ENCODE results near the gene ZBTB7C. TPM values are rescaled to one million over a fixed set of nuclear protein-coding genes. Genes with fewer than 3 reads are reported as not detected.

Gene ZBTB7C
- total RNA-seq, 1 experiment from 2014 or later, result 0.33 TPM

DNA sequence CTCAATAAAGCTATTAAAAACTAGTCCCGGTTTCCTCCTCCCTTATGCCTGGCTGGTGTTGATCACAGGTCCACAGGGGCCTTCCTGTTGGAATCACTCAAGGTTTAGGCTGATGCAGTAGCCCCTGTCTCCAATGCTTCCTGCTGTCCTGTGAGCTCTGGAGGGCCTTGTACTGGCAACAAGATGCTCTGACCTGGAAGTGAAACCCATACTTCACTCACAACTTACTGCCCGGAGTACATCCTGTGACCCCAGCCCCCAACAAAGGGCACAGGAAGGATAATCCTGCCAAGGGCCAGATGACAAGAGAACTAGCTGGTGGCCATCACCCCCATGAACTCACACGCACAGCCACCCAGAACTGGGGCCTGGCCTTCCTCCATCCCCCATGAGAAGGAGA, 50.3 kb downstream of the ZBTB7C start:
- Histone ChIP-seq H3K23me2 (ENCODE audit: insufficient read length, low read depth, low read length, poor library complexity, severe bottlenecking) (no peaks in the 10 kb centered on the region), H4K20me1 (ENCODE audit: control insufficient read depth, insufficient read depth, insufficient read length) (no peaks in the 10 kb centered on the region), H3K9ac (ENCODE audit: extremely low read depth, insufficient read length, low read length) (no peak overlapping the region), H3K4ac (ENCODE audit: low read depth, low read length) (no peak overlapping the region), H3K79me1 (ENCODE audit: insufficient read depth, low read depth, low read length, poor library complexity, severe bottlenecking) (no peaks in the 10 kb centered on the region), H3K56ac (ENCODE audit: insufficient read length, low read depth, low read length) (no peak overlapping the region), H3K27me3 (ENCODE audit: insufficient read depth, low read length) (no peaks in the 10 kb centered on the region), H4K8ac (replicated peaks; ENCODE audit: insufficient read length, low read depth, low read length) (no peak overlapping the region), H4K91ac (ENCODE audit: insufficient read length, low read depth, low read length) (no peak overlapping the region), H2BK5ac (ENCODE audit: insufficient read length, low read length) (no peak overlapping the region), H3K23ac (ENCODE audit: insufficient read length, low read depth, low read length) (no peak overlapping the region), H3K18ac (ENCODE audit: insufficient read length, low read depth, low read length) (no peak overlapping the region), H3K4me1 (ENCODE audit: insufficient read depth, low read length) (no peaks in the 10 kb centered on the region; the same call in 1 of the 2 replicates), H4K5ac (ENCODE audit: insufficient read length, low read depth, low read length) (no peak overlapping the region), H2BK15ac (ENCODE audit: low read depth, low read length) (no peak overlapping the region), H3K9me3 (ENCODE audit: control insufficient read depth, low read depth, low read length) (no peaks in the 10 kb centered on the region), H3K79me2 (ENCODE audit: insufficient read depth, low read length) (no peaks in the 10 kb centered on the region), H3K27ac (ENCODE audit: insufficient read length, low read depth, low read length) (no peak overlapping the region), H2BK120ac (ENCODE audit: low read depth, low read length, poor library complexity, severe bottlenecking) (no peak overlapping the region), H2AK5ac (ENCODE audit: insufficient read length, low read length) (no peak overlapping the region), H3K14ac (ENCODE audit: insufficient read depth, low read length) (no peak overlapping the region), H3T11ph (ENCODE audit: low read length) (no peak overlapping the region), H2BK12ac (ENCODE audit: insufficient read length, low read depth, low read length) (no peak overlapping the region), H2BK20ac (ENCODE audit: low read depth, low read length, poor library complexity, severe bottlenecking) (no peak overlapping the region), H2AFZ (ENCODE audit: low read length) (no peak overlapping the region), H3K4me2 (ENCODE audit: insufficient read depth, insufficient read length, low read length) (no peak overlapping the region)
- Mint-ChIP-seq H3K27ac (no peak overlapping the region; a peak in 1 of 7 replicates), H3K9me3 (peaks cover 0 to 3% of the 10 kb centered on the region in 2 experiments; a peak in 1 of 5 replicates), H3K36me3 (ENCODE audit: insufficient read depth in 1 of 3, low read depth in 3 of 3) (peaks cover 0 to 7% (median 1%) of the 10 kb centered on the region in 3 experiments; a peak in 1 of 7 replicates), H3K27me3 (ENCODE audit: low read depth) (peaks cover 7% of the 10 kb centered on the region), H3K4me3 (no peak overlapping the region), H3K4me1 (peaks cover 19 to 22% of the 10 kb centered on the region in 2 experiments)
- TF ChIP-seq, protein P1, sequence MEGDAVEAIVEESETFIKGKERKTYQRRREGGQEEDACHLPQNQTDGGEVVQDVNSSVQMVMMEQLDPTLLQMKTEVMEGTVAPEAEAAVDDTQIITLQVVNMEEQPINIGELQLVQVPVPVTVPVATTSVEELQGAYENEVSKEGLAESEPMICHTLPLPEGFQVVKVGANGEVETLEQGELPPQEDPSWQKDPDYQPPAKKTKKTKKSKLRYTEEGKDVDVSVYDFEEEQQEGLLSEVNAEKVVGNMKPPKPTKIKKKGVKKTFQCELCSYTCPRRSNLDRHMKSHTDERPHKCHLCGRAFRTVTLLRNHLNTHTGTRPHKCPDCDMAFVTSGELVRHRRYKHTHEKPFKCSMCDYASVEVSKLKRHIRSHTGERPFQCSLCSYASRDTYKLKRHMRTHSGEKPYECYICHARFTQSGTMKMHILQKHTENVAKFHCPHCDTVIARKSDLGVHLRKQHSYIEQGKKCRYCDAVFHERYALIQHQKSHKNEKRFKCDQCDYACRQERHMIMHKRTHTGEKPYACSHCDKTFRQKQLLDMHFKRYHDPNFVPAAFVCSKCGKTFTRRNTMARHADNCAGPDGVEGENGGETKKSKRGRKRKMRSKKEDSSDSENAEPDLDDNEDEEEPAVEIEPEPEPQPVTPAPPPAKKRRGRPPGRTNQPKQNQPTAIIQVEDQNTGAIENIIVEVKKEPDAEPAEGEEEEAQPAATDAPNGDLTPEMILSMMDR (conservative IDR thresholded peaks at IDR 0.05), result no peak
- DNase-seq, result peak; percentile 4
- no CpG with 5 or more reads among the region's 3 CpGs for WGBS (ENCODE audit: extremely low coverage, insufficient read length, low lambda C conversion rate)

Measured in H9 (cell line).